Muscle layer of colon (tissue), 2 donors: Measurements from ENCODE around the gene CCDC195.

Experiments
- H3K27ac ChIP-seq: one replicate; pipeline ENCODE4 v1.7.0; 2013; ENCODE audit warnings: low read depth, mild to moderate bottlenecking, low read length, moderate library complexity
- H3K27me3 ChIP-seq, 2 donors: one replicate each; pipeline ENCODE4 v1.7.0; 2013; ENCODE audit warnings: low read length in 2 of 2, mild to moderate bottlenecking in 2 of 2; ENCODE audit not compliant: insufficient read depth in 2 of 2, control insufficient read depth in 1 of 2
- H3K36me3 ChIP-seq: one replicate; pipeline ENCODE4 v1.7.0; 2013; ENCODE audit warnings: mild to moderate bottlenecking, low read length; ENCODE audit not compliant: insufficient read depth
- H3K4me1 ChIP-seq: one replicate; pipeline ENCODE4 v1.7.0; 2013; ENCODE audit warnings: mild to moderate bottlenecking, low read length; ENCODE audit not compliant: insufficient read depth
- H3K4me3 ChIP-seq, 2 donors: one replicate each; pipeline ENCODE4 v1.7.0; 2013; ENCODE audit warnings: low read length in 2 of 2, low read depth in 1 of 2, mild to moderate bottlenecking in 1 of 2, moderate library complexity in 1 of 2
- H3K9ac ChIP-seq: one replicate; pipeline ENCODE4 v1.7.0; 2013; ENCODE audit warnings: low read length
- H3K9me3 ChIP-seq: one replicate; pipeline ENCODE4 v1.7.0; 2013; ENCODE audit warnings: mild to moderate bottlenecking, low read length
- donor health status: abdominal sarcoma.
- donor health status: Adenocarcinoma of cecum.

The CCDC195 gene

DNA sequence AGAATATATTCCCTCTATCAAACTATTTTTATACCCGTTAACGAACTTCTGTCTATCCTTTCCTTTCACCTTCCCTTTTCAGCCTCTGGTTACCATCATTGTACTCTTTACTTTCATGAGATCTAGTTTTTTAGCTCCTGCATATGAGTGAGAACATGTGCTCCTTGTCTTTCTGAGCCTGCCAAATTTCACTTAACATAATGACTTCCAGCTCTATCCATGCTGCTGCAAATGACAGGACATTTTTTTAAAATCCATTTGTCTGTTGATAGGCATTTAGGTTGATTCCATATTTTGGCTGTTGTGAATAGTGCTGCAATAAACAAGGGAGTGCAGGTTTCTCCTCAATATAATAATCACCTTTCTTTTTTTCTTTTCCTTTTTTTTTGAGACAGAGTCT, 8.2 kb upstream of the CCDC195 start:
- no peak overlapping the region for H3K9ac ChIP-seq
- H3K36me3 ChIP-seq = no peaks in the 10 kb centered on the region
- H3K4me3 ChIP-seq = no peak overlapping the region
- no peaks in the 10 kb centered on the region for H3K27me3 ChIP-seq
- H3K4me1 ChIP-seq = no peaks in the 10 kb centered on the region
- H3K27ac ChIP-seq = no peak overlapping the region
- no peaks in the 10 kb centered on the region for H3K9me3 ChIP-seq

DNA sequence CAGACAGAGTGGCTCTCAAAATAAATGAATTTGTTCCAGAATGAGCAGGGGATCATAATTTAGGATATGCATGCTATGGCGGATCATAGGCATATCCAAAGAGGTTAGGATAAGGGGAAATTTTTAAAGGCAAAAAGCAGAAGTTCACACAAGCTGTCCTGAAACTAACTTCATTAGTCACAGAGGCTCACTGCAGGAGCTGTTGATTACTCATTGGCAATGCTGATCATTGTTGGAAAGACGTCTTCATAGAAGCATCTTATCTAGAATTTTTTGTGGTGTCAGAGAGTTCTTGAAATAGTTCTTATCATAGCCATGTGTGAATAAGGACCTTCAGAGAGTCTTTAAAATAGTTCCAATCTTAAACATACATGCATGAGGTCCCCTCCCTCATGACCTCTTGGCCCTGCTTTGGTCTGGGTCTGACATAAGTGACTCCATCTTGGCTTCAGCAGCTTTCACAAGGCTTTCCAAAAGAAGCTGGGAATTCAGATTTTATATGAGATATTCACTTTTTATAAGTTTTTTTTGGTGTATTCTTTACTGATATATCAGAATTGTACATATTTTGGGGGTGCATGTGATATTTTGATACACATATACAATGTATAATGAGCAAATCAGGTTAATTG, 7.5 kb upstream of the CCDC195 start:
- Histone ChIP-seq H3K27me3 (no peaks in the 10 kb centered on the region), H3K9ac (no peak overlapping the region), H3K9me3 (no peaks in the 10 kb centered on the region), H3K27ac (no peak overlapping the region), H3K4me3 (no peak overlapping the region), H3K4me1 (no peaks in the 10 kb centered on the region), H3K36me3 (no peaks in the 10 kb centered on the region)

DNA sequence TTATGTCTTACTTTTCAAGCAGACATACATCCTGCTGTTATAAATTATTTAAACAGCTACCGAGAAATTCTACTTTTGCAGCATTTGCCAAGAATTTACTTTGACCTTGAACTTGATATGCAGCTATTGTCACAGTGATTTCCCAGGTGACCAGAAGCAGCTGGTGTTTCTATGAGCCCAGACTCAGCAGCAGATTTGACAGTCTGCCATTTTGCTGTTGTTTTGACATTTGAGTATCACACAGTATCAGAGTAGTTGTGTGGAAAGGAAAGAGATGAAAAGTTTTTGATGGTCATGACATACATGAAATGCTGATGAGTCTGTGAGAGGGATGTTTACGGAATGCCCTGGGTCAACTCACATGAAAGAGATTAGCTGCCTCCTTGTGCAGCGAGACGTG, 6.6 kb upstream of the CCDC195 start:
- Histone ChIP-seq H3K27ac (no peak overlapping the region), H3K36me3 (no peaks in the 10 kb centered on the region), H3K9ac (no peak overlapping the region), H3K4me1 (no peaks in the 10 kb centered on the region), H3K27me3 (no peaks in the 10 kb centered on the region), H3K4me3 (no peak overlapping the region), H3K9me3 (no peaks in the 10 kb centered on the region)

DNA sequence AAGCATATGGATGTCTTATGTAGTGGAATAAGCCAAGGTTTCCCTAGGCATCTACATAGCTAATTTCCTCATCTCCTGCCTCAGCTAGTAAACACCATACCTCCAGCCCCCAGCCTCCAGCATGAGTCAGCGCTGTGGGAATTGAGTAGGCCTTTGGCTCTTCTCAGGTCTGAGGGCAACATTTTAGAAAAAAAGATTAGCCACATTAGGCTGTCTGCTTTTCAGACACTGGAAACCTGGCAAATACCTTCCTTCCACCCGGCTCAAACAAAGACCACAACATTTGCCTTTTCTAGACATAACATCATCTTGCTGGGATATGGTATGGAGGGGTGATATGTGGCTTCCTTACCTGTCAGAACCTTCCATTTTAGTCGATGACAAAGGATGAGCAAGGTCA, 6.1 kb upstream of the CCDC195 start:
- H3K27ac ChIP-seq = no peak overlapping the region

DNA sequence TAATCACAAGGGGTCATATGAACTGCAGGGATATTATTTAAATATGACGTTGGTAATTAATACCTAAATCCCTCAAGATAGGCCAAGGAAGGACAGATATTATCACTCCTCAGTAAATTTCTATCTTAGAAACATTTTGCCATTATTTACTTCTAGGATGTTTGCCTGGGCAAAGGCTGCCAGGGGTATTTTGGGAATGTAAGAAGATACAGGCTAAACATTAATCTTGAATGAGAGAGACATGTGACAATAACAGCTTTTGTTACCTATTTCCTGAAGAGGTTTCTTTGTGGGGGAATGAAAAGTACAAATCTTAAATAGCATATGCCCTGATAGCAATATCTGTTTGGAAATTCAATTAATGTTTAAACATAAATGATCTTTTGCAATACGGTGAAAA, 756 bp upstream of the CCDC195 start:
- no peaks in the 10 kb centered on the region for H3K27me3 ChIP-seq
- no peak overlapping the region for H3K9ac ChIP-seq
- H3K4me3 ChIP-seq = no peak overlapping the region
- H3K4me1 ChIP-seq = no peaks in the 10 kb centered on the region
- no peaks in the 10 kb centered on the region for H3K36me3 ChIP-seq
- H3K27ac ChIP-seq = no peak overlapping the region
- H3K9me3 ChIP-seq = no peaks in the 10 kb centered on the region

More for the DNA sequence above, 6.1 kb upstream of the CCDC195 start:
- no peaks in the 10 kb centered on the region for H3K36me3 ChIP-seq
- no peaks in the 10 kb centered on the region for H3K9me3 ChIP-seq
- no peaks in the 10 kb centered on the region for H3K4me1 ChIP-seq
- H3K27me3 ChIP-seq = no peaks in the 10 kb centered on the region
- H3K9ac ChIP-seq = no peak overlapping the region
- no peak overlapping the region for H3K4me3 ChIP-seq

DNA sequence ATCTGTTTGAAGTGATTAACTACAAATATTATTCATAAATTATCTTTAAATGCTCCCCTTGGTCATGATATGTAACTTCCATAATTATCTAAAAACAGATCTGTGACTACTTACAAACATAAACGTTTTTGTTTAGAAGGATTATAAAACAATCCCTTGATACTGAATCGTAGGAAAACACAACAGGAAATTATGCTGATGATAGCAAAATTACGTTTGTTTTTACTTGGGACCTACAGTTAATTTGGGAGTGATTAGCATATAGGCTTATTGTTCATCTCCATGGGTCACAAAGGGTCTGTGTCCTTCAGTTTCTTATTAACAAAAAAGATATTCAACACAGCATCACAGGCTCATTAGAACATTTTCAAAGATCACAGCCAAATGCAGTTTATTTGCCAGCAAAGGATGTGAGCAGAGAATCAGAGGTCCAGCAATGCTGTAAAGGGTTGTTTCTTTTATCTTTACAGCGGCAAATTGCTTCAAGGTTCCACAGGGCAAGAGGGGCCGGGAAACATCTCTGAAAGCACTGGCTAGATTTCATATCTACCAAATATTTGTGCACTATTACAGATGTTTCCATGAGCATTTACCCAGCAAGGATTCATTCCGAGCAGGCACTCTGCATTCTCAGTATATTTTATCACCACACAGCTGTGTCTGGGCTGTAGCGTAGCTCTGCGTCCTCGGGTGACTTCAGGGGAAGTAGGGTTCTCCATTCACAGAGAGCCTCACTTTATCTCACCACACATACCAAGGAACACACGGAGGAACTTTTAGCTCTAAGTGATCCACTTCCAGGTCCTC, 4.1 kb downstream of the CCDC195 start:
- Histone ChIP-seq H3K4me1 (no peaks in the 10 kb centered on the region), H3K4me3 (no peak overlapping the region), H3K27ac (no peak overlapping the region), H3K27me3 (no peaks in the 10 kb centered on the region), H3K9ac (no peak overlapping the region), H3K9me3 (no peaks in the 10 kb centered on the region), H3K36me3 (no peaks in the 10 kb centered on the region)

DNA sequence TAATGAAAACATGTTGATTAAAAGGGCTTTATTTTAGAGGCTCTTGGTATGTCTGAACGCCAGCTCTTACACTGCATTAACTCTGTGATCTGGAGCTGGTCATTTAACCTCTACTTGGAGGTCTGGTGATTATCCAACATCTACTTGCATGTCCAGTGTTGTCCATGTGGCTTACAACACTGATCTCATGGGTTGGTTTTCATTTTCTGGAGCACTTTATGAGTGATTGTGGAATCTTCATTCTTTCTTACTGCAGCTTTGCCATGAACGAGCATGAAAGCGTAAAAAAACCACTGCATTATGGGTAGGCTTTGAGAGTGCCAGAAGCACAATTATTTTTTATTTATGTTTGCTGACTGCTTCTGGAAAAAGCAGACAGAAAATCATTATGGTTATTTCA, 4.8 kb downstream of the CCDC195 start:
- Histone ChIP-seq H3K4me3 (no peak overlapping the region), H3K27me3 (no peaks in the 10 kb centered on the region), H3K36me3 (no peaks in the 10 kb centered on the region), H3K9me3 (no peaks in the 10 kb centered on the region), H3K27ac (no peak overlapping the region), H3K4me1 (no peaks in the 10 kb centered on the region), H3K9ac (no peak overlapping the region)

DNA sequence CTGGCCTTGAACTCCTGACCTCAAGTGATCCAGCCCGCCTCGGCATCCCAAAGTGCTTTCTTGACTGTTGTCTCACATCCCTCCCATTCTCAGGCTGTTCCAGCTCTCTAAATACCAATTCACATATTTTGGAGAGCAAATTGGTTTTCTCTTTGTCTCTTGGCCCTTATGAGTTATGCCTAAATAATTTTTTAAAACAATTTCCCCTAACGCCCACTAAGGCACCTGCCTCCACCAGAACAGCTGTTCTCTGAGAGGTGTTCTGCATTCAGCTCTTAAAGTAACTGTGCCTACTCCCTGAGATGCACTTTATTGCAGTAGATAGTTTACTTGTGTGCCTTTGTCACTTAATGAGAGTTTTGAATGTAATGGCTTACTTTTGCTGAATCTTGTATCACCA, 6.9 kb downstream of the CCDC195 start:
- no peaks in the 10 kb centered on the region for H3K27me3 ChIP-seq
- H3K4me1 ChIP-seq = no peaks in the 10 kb centered on the region
- no peak overlapping the region for H3K27ac ChIP-seq
- no peak overlapping the region for H3K4me3 ChIP-seq
- H3K9ac ChIP-seq = no peak overlapping the region
- no peaks in the 10 kb centered on the region for H3K9me3 ChIP-seq
- H3K36me3 ChIP-seq = no peaks in the 10 kb centered on the region

DNA sequence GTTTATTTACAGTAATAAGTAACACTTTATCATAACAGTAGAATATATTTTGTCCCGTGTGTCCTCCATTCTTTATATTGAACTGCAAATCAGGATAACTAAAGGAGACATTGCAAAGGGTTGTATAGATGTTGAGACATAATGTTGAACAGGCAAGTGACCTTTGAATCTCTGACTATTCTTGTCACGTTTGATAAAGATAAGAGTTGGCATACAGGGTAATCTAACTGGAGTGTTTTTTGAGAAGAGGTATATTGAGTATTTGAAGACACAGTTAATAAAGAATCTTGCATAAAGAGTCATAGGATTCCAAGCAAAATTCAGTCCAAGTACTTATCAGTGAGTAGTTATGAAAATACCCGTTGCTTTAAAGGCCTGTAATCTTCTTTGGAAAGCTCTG, 21.7 kb downstream of the CCDC195 start:
- Histone ChIP-seq H3K27me3 (no peaks in the 10 kb centered on the region), H3K4me3 (no peak overlapping the region), H3K36me3 (no peaks in the 10 kb centered on the region), H3K27ac (no peak overlapping the region), H3K9ac (no peak overlapping the region), H3K4me1 (no peaks in the 10 kb centered on the region), H3K9me3 (no peaks in the 10 kb centered on the region)

DNA sequence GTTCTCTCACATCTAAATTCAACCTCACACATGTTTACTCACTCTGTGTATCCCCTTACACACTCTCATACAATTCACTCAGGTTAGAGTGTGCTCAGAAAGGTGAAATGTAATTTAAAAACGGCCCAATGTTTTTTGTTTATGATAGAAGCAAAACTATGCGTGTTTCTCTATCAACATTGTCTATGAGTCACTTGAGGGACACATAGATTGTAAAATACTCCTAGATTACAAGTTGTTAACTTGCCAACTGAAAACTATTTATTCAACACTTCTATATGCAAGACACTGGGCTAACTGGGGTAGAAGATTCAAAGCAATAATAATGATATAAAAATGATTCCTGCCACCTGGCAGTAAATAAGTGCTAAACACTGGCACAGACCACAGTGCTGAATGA, 24.6 kb downstream of the CCDC195 start:
- Histone ChIP-seq H3K4me3 (no peak overlapping the region), H3K27me3 (no peaks in the 10 kb centered on the region), H3K36me3 (no peaks in the 10 kb centered on the region), H3K9me3 (no peaks in the 10 kb centered on the region), H3K9ac (no peak overlapping the region), H3K4me1 (no peaks in the 10 kb centered on the region), H3K27ac (no peak overlapping the region)

DNA sequence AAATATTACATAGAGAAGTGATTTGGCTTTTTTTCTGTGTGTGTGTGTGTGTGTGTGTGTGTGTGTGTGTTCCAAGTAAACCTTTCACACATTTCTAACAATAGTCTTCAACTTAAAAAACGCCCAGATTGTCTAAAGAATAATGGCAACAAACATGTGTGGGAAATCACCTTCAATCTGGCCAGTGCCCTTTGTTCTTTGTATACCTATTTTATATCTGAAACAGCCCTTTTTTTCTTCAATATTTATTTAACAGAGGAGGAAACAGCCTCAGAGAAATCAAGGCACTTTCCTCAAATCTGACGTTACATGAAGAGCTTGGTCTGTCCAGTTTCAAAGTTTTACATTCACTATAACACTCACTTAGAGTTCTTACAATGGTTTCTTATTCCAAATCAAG, 25.3 kb downstream of the CCDC195 start:
- H3K36me3 ChIP-seq = no peaks in the 10 kb centered on the region
- no peaks in the 10 kb centered on the region for H3K9me3 ChIP-seq
- H3K9ac ChIP-seq = no peak overlapping the region
- no peaks in the 10 kb centered on the region for H3K27me3 ChIP-seq
- H3K4me1 ChIP-seq = no peaks in the 10 kb centered on the region
- H3K4me3 ChIP-seq = no peak overlapping the region
- H3K27ac ChIP-seq = no peak overlapping the region

DNA sequence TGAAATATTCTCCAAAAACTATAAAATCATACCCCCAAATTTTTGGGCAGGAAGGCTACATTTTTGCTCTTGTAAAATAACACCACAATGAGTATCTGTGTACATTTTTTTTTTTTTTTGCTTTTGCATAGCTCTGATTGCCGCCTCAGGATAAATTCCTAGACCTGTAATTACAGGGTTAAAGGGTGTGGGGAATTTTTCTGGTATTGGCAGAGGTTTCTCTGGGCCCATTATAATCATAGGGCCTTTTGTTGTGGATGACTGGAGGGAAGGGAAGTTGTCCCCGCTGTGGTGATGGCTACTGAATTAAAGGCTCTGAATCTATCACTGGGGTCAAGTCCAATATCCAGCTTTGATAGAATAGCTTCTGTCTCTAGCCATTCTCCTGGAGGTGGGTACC, 26.6 kb downstream of the CCDC195 start:
- Histone ChIP-seq H3K27me3 (no peaks in the 10 kb centered on the region), H3K4me1 (no peaks in the 10 kb centered on the region), H3K27ac (no peak overlapping the region), H3K36me3 (no peaks in the 10 kb centered on the region), H3K4me3 (no peak overlapping the region), H3K9me3 (no peaks in the 10 kb centered on the region), H3K9ac (no peak overlapping the region)
